Spleen (tissue), 11 donors: ENCODE measurements around the gene ADGRG1. TPM values are rescaled to one million over a fixed set of nuclear protein-coding genes. Genes with fewer than 3 reads are reported as not detected.
A peak's percentile ranks its signal among the peaks of the same experiment; 100 is the strongest.

ENCODE experiments used
- DNase-seq: peaks from one replicate; pipeline ENCODE4 v3.0.0-alpha.2; 2020
- H3K27ac ChIP-seq, 8 donors: fragments of 200-600 bp; sonication (generic) in 7 of 8; 1 replicate in 4 of 8; 2 replicates in 4 of 8; pipeline versions ENCODE4 v1.5.0 to v1.8.0; 2016 to 2021; ENCODE audit warnings: inconsistent platforms in 4 of 8, mild to moderate bottlenecking in 4 of 8, moderate library complexity in 1 of 8
- H3K27me3 ChIP-seq, 7 donors: fragments of 200-600 bp; sonication (generic) in 6 of 7; replicated peaks in 1 of 7; 1 replicate in 4 of 7; 2 replicates in 3 of 7; pipeline versions ENCODE4 v1.5.0 to v1.8.0; 2016 to 2021; ENCODE audit warnings: inconsistent platforms in 3 of 7, mild to moderate bottlenecking in 1 of 7
- H3K36me3 ChIP-seq, 6 donors: fragments of 200-600 bp; sonication (generic) in 5 of 6; 1 replicate in 4 of 6; 2 replicates in 2 of 6; pipeline versions ENCODE4 v1.5.0 to v1.8.0; 2016 to 2021; ENCODE audit warnings: inconsistent platforms in 2 of 6
- H3K4me1 ChIP-seq, 6 donors: fragments of 200-600 bp; sonication (generic) in 5 of 6; 1 replicate in 3 of 6; 2 replicates in 3 of 6; pipeline versions ENCODE4 v1.5.0 to v1.8.0; 2016 to 2021; ENCODE audit warnings: inconsistent platforms in 3 of 6
- H3K4me3 ChIP-seq, 8 donors: fragments of 200-600 bp; sonication (generic) in 7 of 8; 1 replicate in 4 of 8; 2 replicates in 4 of 8; pipeline versions ENCODE4 v1.5.0 to v1.8.0; 2016 to 2021; ENCODE audit warnings: inconsistent platforms in 4 of 8, mild to moderate bottlenecking in 4 of 8, moderate library complexity in 2 of 8
- H3K9me3 ChIP-seq, 8 donors: fragments of 200-600 bp; sonication (generic) in 7 of 8; 1 replicate in 4 of 8; 2 replicates in 4 of 8; pipeline versions ENCODE4 v1.5.0 to v1.8.0; 2016 to 2021; ENCODE audit warnings: inconsistent platforms in 4 of 8
- POLR2A ChIP-seq, 3 donors: fragments of 450-650 bp; IDR thresholded peaks; one replicate each; pipeline ENCODE4 v1.5.1; 2017; ENCODE audit warnings: antibody characterized with exemption in 3 of 3, mild to moderate bottlenecking in 1 of 3
- POLR2AphosphoS5 ChIP-seq, 3 donors: sonication (generic); formaldehyde crosslinking; IDR thresholded peaks; one replicate each; pipeline ENCODE4 v1.5.1; 2017; ENCODE audit warnings: antibody characterized with exemption in 3 of 3
- WGBS, 5 donors: extraction: QIAGEN DNeasy Blood & Tissue Kit in 3 of 5; methylation state at CpG; one replicate each; pipeline versions ENCODE4 v1.1.5 to v1.1.7; 2013 to 2018; 5-methylcytosine and 5-hydroxymethylcytosine counted together
- intact Hi-C: fragments of 100-400 bp; cut with DNase I; formaldehyde crosslinking; loops from one replicate; pipeline ENCODE4 v1.15.0; 2023; ENCODE audit warnings: low total_unique reads
- polyA plus RNA-seq, 3 donors: library from polyadenylated mRNA; stranded (reverse); fragments of 200-250 nt; gene quantifications; one replicate each; pipeline ENCODE4 v1.2.1, GENCODE V29; 2013
- total RNA-seq, 7 donors: library from RNA; depleted of rRNA in 3 of 7; stranded (reverse); fragments of >200 nt in 3 of 7; fragmentation: NEBNext Ultra II Directional in 4 of 7; extraction: Animal tissue kit (Norgen Biotek cat#: 25700) in 4 of 7; gene quantifications; one replicate each; pipeline versions ENCODE4 v1.1.0 to v1.2.1, GENCODE V29; 2016 to 2021
- TF ChIP-seq, protein P1 (sequence below), 11 experiments: fragments of 200-600 bp in 7 of 11; fragments of 450-650 bp in 4 of 11; sonication (generic) in 4 of 11; IDR thresholded peaks in 8 of 11; conservative IDR thresholded peaks in 3 of 11; 1 replicate in 7 of 11; 2 replicates in 4 of 11; pipeline versions ENCODE4 v1.4.0 to v1.8.0; 2016 to 2021; ENCODE audit warnings: antibody characterized with exemption in 11 of 11, inconsistent platforms in 4 of 11, mild to moderate bottlenecking in 1 of 11
- donor health status: healthy with polysubstance abuse.
- donor health status: DM: no; HTN: no; CAD: no; lungs with moderate emphysema.
- donor health status: DM: no; HTN: no; CAD: no.
- donor health status: Bipolar disorder and iron deficiency.
- donor health status: healthy.
- donor health status: DM: no; HTN: no; CAD: no.
- donor health status: DM: yes; HTN: yes; CAD: no.

ADGRG1 gene
- total and polyA plus RNA-seq, 10 donors = 1.0 to 23.7 (median 8.2) TPM

DNA sequence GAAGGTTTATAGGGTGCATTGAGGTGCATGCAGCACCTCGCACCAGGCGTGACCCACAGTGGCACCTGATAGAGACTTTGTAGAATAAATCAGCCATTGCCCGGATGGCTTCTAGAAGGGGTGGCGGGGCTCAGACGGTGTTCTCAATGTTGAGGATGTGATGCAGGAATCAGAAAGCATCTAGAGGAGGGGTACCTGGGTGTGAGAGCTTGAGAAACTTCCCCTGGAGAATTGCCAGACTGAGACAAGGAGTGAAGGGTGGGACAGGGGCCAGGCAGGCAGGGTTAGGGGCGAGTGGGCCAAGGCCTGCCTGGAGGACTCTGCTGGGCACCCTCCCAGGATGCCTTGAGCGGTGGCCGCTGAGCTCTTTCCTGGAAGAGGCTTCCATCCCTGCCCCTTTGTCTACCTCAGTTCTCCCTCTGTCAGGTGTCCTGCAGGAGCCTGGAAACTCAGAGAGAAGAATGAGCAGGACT, 9.3 kb upstream of the ADGRG1 start:
- Histone ChIP-seq H3K27me3 (peaks cover 0 to 6% (median 0%) of the 10 kb centered on the region in 7 donors), H3K27ac (no peak overlapping the region), H3K4me1 (peaks cover 0 to 9% (median 0%) of the 10 kb centered on the region in 6 donors), H3K36me3 (no peaks in the 10 kb centered on the region), H3K4me3 (no peak overlapping the region), H3K9me3 (no peaks in the 10 kb centered on the region)
- TF ChIP-seq POLR2A (IDR thresholded peaks at IDR 0.05) (no peak), POLR2AphosphoS5 (IDR thresholded peaks at IDR 0.05) (no peak)
- TF ChIP-seq, protein P1, sequence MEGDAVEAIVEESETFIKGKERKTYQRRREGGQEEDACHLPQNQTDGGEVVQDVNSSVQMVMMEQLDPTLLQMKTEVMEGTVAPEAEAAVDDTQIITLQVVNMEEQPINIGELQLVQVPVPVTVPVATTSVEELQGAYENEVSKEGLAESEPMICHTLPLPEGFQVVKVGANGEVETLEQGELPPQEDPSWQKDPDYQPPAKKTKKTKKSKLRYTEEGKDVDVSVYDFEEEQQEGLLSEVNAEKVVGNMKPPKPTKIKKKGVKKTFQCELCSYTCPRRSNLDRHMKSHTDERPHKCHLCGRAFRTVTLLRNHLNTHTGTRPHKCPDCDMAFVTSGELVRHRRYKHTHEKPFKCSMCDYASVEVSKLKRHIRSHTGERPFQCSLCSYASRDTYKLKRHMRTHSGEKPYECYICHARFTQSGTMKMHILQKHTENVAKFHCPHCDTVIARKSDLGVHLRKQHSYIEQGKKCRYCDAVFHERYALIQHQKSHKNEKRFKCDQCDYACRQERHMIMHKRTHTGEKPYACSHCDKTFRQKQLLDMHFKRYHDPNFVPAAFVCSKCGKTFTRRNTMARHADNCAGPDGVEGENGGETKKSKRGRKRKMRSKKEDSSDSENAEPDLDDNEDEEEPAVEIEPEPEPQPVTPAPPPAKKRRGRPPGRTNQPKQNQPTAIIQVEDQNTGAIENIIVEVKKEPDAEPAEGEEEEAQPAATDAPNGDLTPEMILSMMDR (IDR thresholded peaks at IDR 0.05 in 8 of 11, conservative IDR thresholded peaks at IDR 0.05 in 3 of 11) = no peak
- 74 to 90% (median 84%) methylated on average over 8 of the region's 8 CpGs for WGBS, 5 donors
- DNase-seq = peak; percentile 52
- intact Hi-C loops = no loop called here

GRCh38 chr16:57619606-57620334, 8.7 kb upstream of the ADGRG1 start:
- peak; percentile 67 for DNase-seq
- Histone ChIP-seq H3K4me1 (peaks cover 0 to 9% (median 0%) of the 10 kb centered on the region in 6 donors), H3K27ac (no peak overlapping the region), H3K27me3 (peaks cover 0 to 6% (median 0%) of the 10 kb centered on the region in 7 donors), H3K9me3 (no peaks in the 10 kb centered on the region), H3K36me3 (no peaks in the 10 kb centered on the region), H3K4me3 (no peak overlapping the region)
- TF ChIP-seq POLR2AphosphoS5 (IDR thresholded peaks at IDR 0.05) = no peak
- TF ChIP-seq POLR2A (IDR thresholded peaks at IDR 0.05) = no peak
- TF ChIP-seq, protein P1 (IDR thresholded peaks at IDR 0.05 in 8 of 11, conservative IDR thresholded peaks at IDR 0.05 in 3 of 11) = no peak
- intact Hi-C loops = no loop called here
- WGBS, 5 donors = 87 to 96% (median 92%) methylated on average over 15 to 16 of the region's 16 CpGs

DNA sequence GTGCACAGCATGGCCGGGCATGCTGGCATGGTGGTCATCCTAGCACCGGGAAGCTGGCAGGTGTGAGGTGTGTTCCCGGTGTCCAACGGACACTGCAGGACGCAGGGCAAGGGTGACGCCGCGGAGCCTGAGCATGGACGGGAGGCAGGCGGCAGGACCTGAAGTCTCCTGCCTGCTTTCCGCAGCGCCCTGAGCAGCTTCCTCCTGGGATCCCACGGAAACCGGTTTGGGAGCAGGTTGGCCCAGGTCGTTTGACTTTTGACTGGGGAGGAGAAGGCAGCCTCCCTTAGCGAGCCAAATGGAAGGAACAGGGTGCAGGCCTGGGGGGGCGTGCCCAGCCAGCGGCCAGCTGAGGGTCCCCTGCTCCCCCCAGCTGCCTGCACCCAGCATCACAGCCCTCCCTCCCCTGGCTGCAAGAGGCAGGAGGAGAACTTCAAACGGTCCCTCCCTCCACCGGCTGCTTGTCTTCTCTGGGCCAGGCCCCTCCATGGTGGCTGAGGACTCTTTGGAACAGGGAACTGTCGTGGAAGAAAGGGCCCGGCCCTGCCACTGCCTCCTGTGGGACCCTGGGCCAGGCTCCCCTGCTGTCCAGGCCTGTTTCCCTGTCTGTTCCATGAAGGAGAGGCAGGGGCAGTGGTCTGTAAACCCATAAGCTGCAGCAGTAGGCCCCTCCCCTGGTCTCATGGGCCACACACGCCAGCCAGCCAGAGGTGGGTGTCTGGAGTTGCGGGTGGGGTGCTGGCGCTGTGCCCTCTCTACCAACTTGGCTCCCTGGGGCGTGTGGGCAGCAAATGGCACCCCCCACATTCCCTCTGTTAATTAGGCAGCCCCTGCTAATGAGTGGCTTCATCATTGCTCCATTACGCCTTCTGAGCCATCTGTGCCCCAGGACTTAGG, 7.8 kb upstream of the ADGRG1 start:
- intact Hi-C loops = no loop called here
- TF ChIP-seq POLR2AphosphoS5 (IDR thresholded peaks at IDR 0.05) (no peak), POLR2A (IDR thresholded peaks at IDR 0.05) (no peak)
- TF ChIP-seq, protein P1 (IDR thresholded peaks at IDR 0.05 in 8 of 11, conservative IDR thresholded peaks at IDR 0.05 in 3 of 11) = no peak
- Histone ChIP-seq H3K4me3 (no peak overlapping the region), H3K36me3 (no peaks in the 10 kb centered on the region), H3K27me3 (peaks cover 0 to 14% (median 0%) of the 10 kb centered on the region in 7 donors), H3K4me1 (peaks cover 0 to 9% (median 0%) of the 10 kb centered on the region in 6 donors), H3K27ac (no peak overlapping the region), H3K9me3 (no peaks in the 10 kb centered on the region)
- peak; percentile 46 for DNase-seq
- WGBS, 5 donors = 83 to 90% (median 85%) methylated on average over 11 to 27 of the region's 27 CpGs
